NOMO-1 (cell line): Measurements from ENCODE around the gene TUBD1.
"Not testable (repeated sequence)": the region's sequence is repeated elsewhere in the genome, so short reads cannot be mapped to it uniquely, and the experiment has no call there.

Source experiments
- DNase-seq, 2 experiments: peaks; one replicate each; lab custom pipeline; 2025; ENCODE audit not compliant: unreplicated experiment in 2 of 2; lab: John Stamatoyannopoulos, UW

Gene TUBD1

GRCh38 chr17:59877965-59878364 lies 14.8 kb downstream of the TUBD1 start:
- no peak for DNase-seq

- peak; percentile 30 to 46 for DNase-seq
Observed at GRCh38 chr17:59876107-59876506, 16.6 kb downstream of the TUBD1 start.

GRCh38 chr17:59874376-59874775 lies 18.4 kb downstream of the TUBD1 start:
- DNase-seq = no peak

GRCh38 chr17:59873414-59873813 lies 19.3 kb downstream of the TUBD1 start:
- not testable (repeated sequence) for DNase-seq

GRCh38 chr17:59872351-59872750 lies 20.4 kb downstream of the TUBD1 start:
- DNase-seq = no peak

GRCh38 chr17:59870482-59870881 lies 22.3 kb downstream of the TUBD1 start:
- DNase-seq = no peak

GRCh38 chr17:59869941-59870218 lies 22.9 kb downstream of the TUBD1 start:
- DNase-seq = no peak

- no peak for DNase-seq
Observed at GRCh38 chr17:59863616-59864015, 29.1 kb downstream of the TUBD1 start.

GRCh38 chr17:59859444-59860025 lies 33.2 kb downstream of the TUBD1 start:
- DNase-seq = peak in 1 of 2 experiments; percentile 75

GRCh38 chr17:59858932-59859331 lies 33.8 kb downstream of the TUBD1 start:
- no peak for DNase-seq

GRCh38 chr17:59858167-59858816 lies 34.5 kb downstream of the TUBD1 start:
- DNase-seq = no peak

- no peak for DNase-seq
Observed at GRCh38 chr17:59856859-59857794, 35.6 kb downstream of the TUBD1 start.

GRCh38 chr17:59853919-59854729 lies 38.6 kb downstream of the TUBD1 start:
- not testable (repeated sequence) for DNase-seq

- no peak for DNase-seq
Observed at GRCh38 chr17:59853168-59853918, 39.4 kb downstream of the TUBD1 start.

- not testable (repeated sequence) for DNase-seq
Observed at GRCh38 chr17:59852847-59853167, 39.9 kb downstream of the TUBD1 start.

GRCh38 chr17:59851439-59852375 lies 41.0 kb downstream of the TUBD1 start:
- no peak for DNase-seq

GRCh38 chr17:59850311-59850710 lies 42.4 kb downstream of the TUBD1 start:
- DNase-seq = not testable (repeated sequence)

- DNase-seq = peak; percentile 79 to 87
Observed at GRCh38 chr17:59848778-59849177, 44.0 kb downstream of the TUBD1 start.

- no peak for DNase-seq
Observed at GRCh38 chr17:59848385-59848668, 44.4 kb downstream of the TUBD1 start.
